Measurements from ENCODE around the gene TUBB6.

- TF ChIP-seq CTCF (IDR thresholded peaks at IDR 0.05) (no peak), REST (IDR thresholded peaks at IDR 0.05; ENCODE audit: insufficient read depth in 1 of 2, low read depth in 2 of 2, low read length in 1 of 2) (no peak), POLR2AphosphoS5 (IDR thresholded peaks at IDR 0.05; ENCODE audit: low read depth, low read length) (no peak)
These were observed 26.2 kb upstream of the TUBB6 start for GRCh38 chr18:12281861-12282260.

Data from Panc1 (cell line).